ENCODE measurements around the gene CCNJL. TPM values are rescaled to one million over a fixed set of nuclear protein-coding genes. Genes with fewer than 3 reads are reported as not detected.

CCNJL gene
- total and polyA plus RNA-seq, 4 donors, result 9.1 to 22.3 (median 13.4) TPM

GRCh38 chr5:160262151-160263074 lies 50.0 kb downstream of the CCNJL start:
- no peak for ATAC-seq (ENCODE audit: insufficient read depth, low FRiP score)
- peak overlapping the region in 1 of 2 donors; percentile 6 for H3K27ac ChIP-seq (ENCODE audit: low read depth in 1 of 2, low read length in 1 of 2)

GRCh38 chr5:160260881-160261815 lies 51.2 kb downstream of the CCNJL start:
- Histone ChIP-seq H3K9ac (ENCODE audit: insufficient read depth in 1 of 2, low read length in 2 of 2) (no peak overlapping the region), H3K36me3 (ENCODE audit: control insufficient read depth in 4 of 4, insufficient read depth in 4 of 4, low read length in 4 of 4) (no peaks in the 10 kb centered on the region), H3K4me1 (ENCODE audit: control insufficient read depth in 5 of 5, insufficient read depth in 5 of 5, low read length in 5 of 5) (peaks cover 0 to 17% (median 7%) of the 10 kb centered on the region in 5 donors), H3K4me3 (no peak overlapping the region), H3K27ac (ENCODE audit: low read depth in 1 of 2, low read length in 1 of 2) (peak overlapping the region in 1 of 2 donors; percentile 92), H3K9me3 (ENCODE audit: control insufficient read depth in 4 of 4, insufficient read depth in 3 of 4, low read length in 3 of 4) (no peaks in the 10 kb centered on the region), H3K27me3 (ENCODE audit: control insufficient read depth in 3 of 3, insufficient read depth in 3 of 3, low read length in 2 of 3) (no peaks in the 10 kb centered on the region)
- DNase-seq, result peak; percentile 29 to 56 (median 41)
- peak; percentile 92 for ATAC-seq (ENCODE audit: insufficient read depth, low FRiP score)
- 41 to 44% methylated on average over 22 of the region's 22 CpGs for WGBS, 2 donors
- TF ChIP-seq CTCF (IDR thresholded peaks at IDR 0.05; ENCODE audit: control extremely low read depth, extremely low read depth), result no peak

More at GRCh38 chr5:160262151-160263074, 50.0 kb downstream of the CCNJL start:
- peak in 1 of 3 donors; percentile 10 for DNase-seq
- Histone ChIP-seq H3K9ac (ENCODE audit: insufficient read depth in 1 of 2, low read length in 2 of 2) (no peak overlapping the region), H3K36me3 (ENCODE audit: control insufficient read depth in 4 of 4, insufficient read depth in 4 of 4, low read length in 4 of 4) (no peaks in the 10 kb centered on the region), H3K9me3 (ENCODE audit: control insufficient read depth in 4 of 4, insufficient read depth in 3 of 4, low read length in 3 of 4) (no peaks in the 10 kb centered on the region), H3K4me1 (ENCODE audit: control insufficient read depth in 5 of 5, insufficient read depth in 5 of 5, low read length in 5 of 5) (peaks cover 0 to 17% (median 7%) of the 10 kb centered on the region in 5 donors), H3K27me3 (ENCODE audit: control insufficient read depth in 3 of 3, insufficient read depth in 3 of 3, low read length in 2 of 3) (no peaks in the 10 kb centered on the region), H3K4me3 (no peak overlapping the region)
- WGBS, 2 donors, result 45 to 55% methylated on average over 16 of the region's 16 CpGs
- no peak for TF ChIP-seq CTCF (IDR thresholded peaks at IDR 0.05; ENCODE audit: control extremely low read depth, extremely low read depth)

- no peaks in the 10 kb centered on the region for H3K27me3 ChIP-seq (ENCODE audit: control insufficient read depth in 3 of 3, insufficient read depth in 3 of 3, low read length in 2 of 3)
- H3K9ac ChIP-seq (ENCODE audit: insufficient read depth in 1 of 2, low read length in 2 of 2), result no peak overlapping the region
- peaks cover 0 to 17% (median 7%) of the 10 kb centered on the region in 5 donors for H3K4me1 ChIP-seq (ENCODE audit: control insufficient read depth in 5 of 5, insufficient read depth in 5 of 5, low read length in 5 of 5)
- 90 to 92% methylated on average over 14 of the region's 14 CpGs for WGBS, 2 donors
- TF ChIP-seq CTCF (IDR thresholded peaks at IDR 0.05; ENCODE audit: control extremely low read depth, extremely low read depth), result no peak
- H3K27ac ChIP-seq (ENCODE audit: low read depth in 1 of 2, low read length in 1 of 2), result peak overlapping the region in 1 of 2 donors; percentile 82
- H3K9me3 ChIP-seq (ENCODE audit: control insufficient read depth in 4 of 4, insufficient read depth in 3 of 4, low read length in 3 of 4), result no peaks in the 10 kb centered on the region
- H3K36me3 ChIP-seq (ENCODE audit: control insufficient read depth in 4 of 4, insufficient read depth in 4 of 4, low read length in 4 of 4), result peaks cover 0 to 3% (median 0%) of the 10 kb centered on the region in 4 donors
- DNase-seq, result no peak
- ATAC-seq (ENCODE audit: insufficient read depth, low FRiP score), result no peak
- no peak overlapping the region for H3K4me3 ChIP-seq
Observed at GRCh38 chr5:160260006-160260775, 52.2 kb downstream of the CCNJL start.

Data from lung (tissue), 12 donors.